Upper lobe of right lung (tissue), 1 donor: ENCODE results near the gene AMN. TPM values are rescaled to one million over a fixed set of nuclear protein-coding genes. Genes with fewer than 3 reads are reported as not detected.
A peak's percentile ranks its signal among the peaks of the same experiment; 100 is the strongest.

Experiments used
- ATAC-seq: fragments of 200-7000 bp; cut with Tn5 transposase; one replicate; pipeline ENCODE4 v1.9.1; 2020; ENCODE audit warnings: mild to moderate bottlenecking, moderate library complexity
- DNase-seq: peaks from one replicate; pipeline ENCODE4 v3.0.0-alpha.2; 2020
- H3K27ac ChIP-seq: fragments of 200-600 bp; one replicate; pipeline ENCODE4 v1.8.0; 2022
- H3K27me3 ChIP-seq: fragments of 200-600 bp; one replicate; pipeline ENCODE4 v1.8.0; 2022; ENCODE audit warnings: mild to moderate bottlenecking
- H3K36me3 ChIP-seq: fragments of 200-600 bp; one replicate; pipeline ENCODE4 v1.8.0; 2022
- H3K4me1 ChIP-seq: fragments of 200-600 bp; one replicate; pipeline ENCODE4 v1.8.0; 2022
- H3K4me3 ChIP-seq: fragments of 200-600 bp; one replicate; pipeline ENCODE4 v1.8.0; 2022; ENCODE audit warnings: mild to moderate bottlenecking
- H3K9me3 ChIP-seq: fragments of 200-600 bp; one replicate; pipeline ENCODE4 v1.8.0; 2022
- intact Hi-C: fragments of 100-400 bp; cut with DNase I; formaldehyde crosslinking; loops from one replicate; pipeline ENCODE4 v1.11.0; 2022
- total RNA-seq: library from RNA; stranded (reverse); fragmentation: NEBNext Ultra II Directional; extraction: Animal tissue kit (Norgen Biotek cat#: 25700); gene quantifications from one replicate; pipeline ENCODE4 v1.2.1, GENCODE V29; 2021
- TF ChIP-seq, protein P1 (sequence below): fragments of 200-600 bp; IDR thresholded peaks from one replicate; pipeline ENCODE4 v1.8.0; 2022; ENCODE audit warnings: antibody characterized with exemption
- donor health status: DM: no; HTN: yes; CAD: no; lungs with severe emphysema.

Gene AMN
- total RNA-seq, 1 donor from 2014 or later = 19.8 TPM

DNA sequence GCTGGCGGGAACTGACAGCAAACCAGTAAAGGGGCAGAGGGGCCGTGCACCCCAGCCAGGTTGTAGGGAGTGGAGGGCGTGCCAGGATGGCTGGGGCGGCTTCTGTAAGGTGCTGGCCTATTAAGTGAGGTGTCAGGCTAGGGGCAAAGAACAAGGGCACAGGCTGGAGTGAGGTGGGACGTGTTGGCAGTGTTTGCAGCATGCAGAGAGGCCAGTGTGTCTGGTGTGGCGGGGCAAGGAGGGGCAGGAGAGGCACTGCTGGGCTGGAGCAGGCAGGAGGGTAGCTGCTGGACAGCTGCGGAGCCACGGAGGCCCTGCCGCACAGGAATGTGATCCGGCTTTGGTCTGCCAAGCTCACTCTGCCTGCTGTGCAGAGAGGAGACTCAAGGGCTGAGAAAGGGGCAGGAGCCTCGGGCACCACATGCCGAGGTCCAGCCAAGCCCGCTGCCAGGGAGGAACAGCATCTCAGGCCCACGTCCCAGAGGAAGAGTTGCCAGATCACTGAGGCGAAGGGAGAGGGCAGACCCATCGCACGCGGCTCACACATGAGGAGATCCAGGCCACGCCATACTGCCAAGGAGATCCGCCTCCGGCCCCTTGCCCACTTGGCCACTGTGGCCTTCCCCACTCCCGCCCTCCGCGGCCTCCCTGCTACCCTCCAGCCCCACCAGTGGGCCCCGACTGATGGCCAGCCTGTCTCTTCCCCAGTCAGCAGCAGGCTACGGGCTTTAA lies 46.8 kb downstream of the AMN start:
- Histone ChIP-seq H3K4me1 (no peaks in the 10 kb centered on the region), H3K9me3 (no peaks in the 10 kb centered on the region), H3K4me3 (no peak overlapping the region), H3K27ac (no peak overlapping the region), H3K36me3 (peaks cover 93% of the 10 kb centered on the region), H3K27me3 (no peaks in the 10 kb centered on the region)
- intact Hi-C loops = no loop called here
- no peak for DNase-seq
- peak; percentile 6 for ATAC-seq
- TF ChIP-seq, protein P1, sequence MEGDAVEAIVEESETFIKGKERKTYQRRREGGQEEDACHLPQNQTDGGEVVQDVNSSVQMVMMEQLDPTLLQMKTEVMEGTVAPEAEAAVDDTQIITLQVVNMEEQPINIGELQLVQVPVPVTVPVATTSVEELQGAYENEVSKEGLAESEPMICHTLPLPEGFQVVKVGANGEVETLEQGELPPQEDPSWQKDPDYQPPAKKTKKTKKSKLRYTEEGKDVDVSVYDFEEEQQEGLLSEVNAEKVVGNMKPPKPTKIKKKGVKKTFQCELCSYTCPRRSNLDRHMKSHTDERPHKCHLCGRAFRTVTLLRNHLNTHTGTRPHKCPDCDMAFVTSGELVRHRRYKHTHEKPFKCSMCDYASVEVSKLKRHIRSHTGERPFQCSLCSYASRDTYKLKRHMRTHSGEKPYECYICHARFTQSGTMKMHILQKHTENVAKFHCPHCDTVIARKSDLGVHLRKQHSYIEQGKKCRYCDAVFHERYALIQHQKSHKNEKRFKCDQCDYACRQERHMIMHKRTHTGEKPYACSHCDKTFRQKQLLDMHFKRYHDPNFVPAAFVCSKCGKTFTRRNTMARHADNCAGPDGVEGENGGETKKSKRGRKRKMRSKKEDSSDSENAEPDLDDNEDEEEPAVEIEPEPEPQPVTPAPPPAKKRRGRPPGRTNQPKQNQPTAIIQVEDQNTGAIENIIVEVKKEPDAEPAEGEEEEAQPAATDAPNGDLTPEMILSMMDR = no peak

DNA sequence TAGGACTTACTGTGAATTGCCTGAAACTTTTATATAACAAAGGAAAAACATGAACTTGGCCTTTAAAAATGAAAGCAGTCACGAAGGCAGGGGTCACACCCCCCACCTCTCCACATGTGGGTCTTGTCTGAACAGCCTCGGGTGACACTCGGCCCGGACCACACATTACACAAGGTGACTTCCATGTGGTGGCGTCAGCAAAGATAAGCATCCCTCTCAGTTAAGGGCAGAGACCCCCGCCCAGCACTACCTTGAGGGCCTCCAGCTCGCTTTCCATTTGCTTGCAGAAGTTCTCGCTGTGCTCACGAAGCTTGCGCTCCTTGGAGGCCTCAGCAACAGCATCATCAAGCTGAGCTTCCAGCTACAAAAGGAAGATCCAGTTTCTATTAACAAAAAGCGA lies 47.4 kb downstream of the AMN start:
- Histone ChIP-seq H3K27me3 (no peaks in the 10 kb centered on the region), H3K27ac (no peak overlapping the region), H3K36me3 (peaks cover 93% of the 10 kb centered on the region), H3K4me3 (no peak overlapping the region), H3K4me1 (no peaks in the 10 kb centered on the region), H3K9me3 (no peaks in the 10 kb centered on the region)
- DNase-seq = no peak
- intact Hi-C loops = no loop called here
- ATAC-seq = no peak
- TF ChIP-seq, protein P1 = no peak

DNA sequence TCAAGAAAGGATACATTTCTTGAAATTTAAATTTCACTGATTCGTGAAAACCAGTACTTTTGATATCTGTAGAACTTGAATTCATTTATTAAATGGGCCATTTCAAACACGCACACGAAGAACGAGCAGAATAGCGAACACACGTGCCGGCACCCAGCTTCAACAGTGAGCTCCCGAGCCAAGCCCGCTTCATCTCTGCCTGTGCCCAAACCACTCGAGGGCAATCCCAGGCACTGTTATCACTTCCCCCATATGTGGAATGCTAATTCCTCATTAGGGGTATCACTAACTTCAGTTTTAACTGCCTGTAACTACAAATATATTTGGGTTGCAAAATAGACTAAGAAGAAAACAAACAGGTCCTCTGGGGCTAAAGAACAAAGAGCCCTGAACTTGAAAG lies 48.0 kb downstream of the AMN start:
- no peak overlapping the region for H3K27ac ChIP-seq
- intact Hi-C loops = no loop called here
- no peak overlapping the region for H3K4me3 ChIP-seq
- DNase-seq (no peak), ATAC-seq (no peak)
- H3K4me1 ChIP-seq = no peaks in the 10 kb centered on the region
- peaks cover 93% of the 10 kb centered on the region for H3K36me3 ChIP-seq
- no peaks in the 10 kb centered on the region for H3K27me3 ChIP-seq
- H3K9me3 ChIP-seq = no peaks in the 10 kb centered on the region
- TF ChIP-seq, protein P1 = no peak

DNA sequence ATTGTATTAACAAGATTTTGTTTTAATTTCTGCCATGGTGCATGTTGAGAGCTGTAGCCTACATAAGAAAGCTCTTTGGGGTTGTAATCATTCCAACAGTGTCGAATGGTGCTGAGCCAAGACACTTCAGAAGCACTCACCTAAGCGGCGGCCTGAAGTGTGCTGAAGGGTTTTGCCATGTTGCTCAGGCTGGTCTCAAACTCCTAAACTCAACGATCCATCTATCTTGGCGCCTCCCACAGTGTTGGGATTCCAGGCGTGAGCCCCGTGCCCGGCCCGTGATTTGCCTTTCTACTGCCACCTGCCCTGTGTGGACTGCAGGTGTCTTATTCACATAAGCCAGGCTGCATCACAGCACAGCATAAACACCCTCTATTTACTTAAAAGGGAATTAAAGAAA lies 48.9 kb downstream of the AMN start:
- no peak overlapping the region for H3K27ac ChIP-seq
- TF ChIP-seq, protein P1 = no peak
- H3K27me3 ChIP-seq = no peaks in the 10 kb centered on the region
- H3K4me3 ChIP-seq = no peak overlapping the region
- intact Hi-C loops = no loop called here
- DNase-seq (no peak), ATAC-seq (peak; percentile 75)
- H3K4me1 ChIP-seq = no peaks in the 10 kb centered on the region
- peaks cover 93% of the 10 kb centered on the region for H3K36me3 ChIP-seq
- H3K9me3 ChIP-seq = no peaks in the 10 kb centered on the region

DNA sequence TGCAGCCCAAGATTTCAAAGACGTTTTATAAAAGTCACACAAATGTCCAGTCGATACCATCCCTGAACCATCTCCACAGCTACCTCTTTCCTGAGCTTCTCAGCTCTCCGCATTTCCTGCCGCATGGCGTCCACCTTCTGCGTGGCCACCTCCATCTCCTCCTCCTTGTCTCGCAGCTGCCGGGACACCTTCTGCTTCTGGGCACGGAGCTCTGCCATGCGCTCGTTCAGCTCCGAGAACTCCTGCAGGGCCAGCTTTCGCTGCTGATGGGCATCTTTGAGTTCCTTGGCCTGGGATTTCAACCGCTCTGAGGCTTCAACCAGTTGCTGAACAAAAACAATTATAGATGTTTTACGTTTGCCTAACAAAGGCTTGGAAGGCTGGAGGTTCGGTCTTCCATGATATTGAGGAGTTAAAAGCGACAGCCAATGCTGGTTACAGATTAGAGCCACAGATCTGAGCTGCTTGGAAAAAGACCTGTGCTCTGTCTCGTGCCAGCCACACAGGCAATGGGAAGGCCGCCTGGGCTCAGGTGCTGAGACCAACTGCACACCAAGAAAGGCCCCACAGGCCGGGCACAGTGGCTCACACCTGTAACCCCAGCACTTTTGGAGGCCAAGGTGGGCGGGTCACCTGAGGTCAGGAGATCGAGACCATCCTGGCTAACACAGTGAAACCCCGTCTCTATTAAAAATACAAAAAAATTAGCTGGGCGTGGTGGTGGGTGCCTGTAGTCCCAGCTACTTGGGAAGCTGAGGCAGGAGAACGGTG lies 49.6 kb downstream of the AMN start:
- no peaks in the 10 kb centered on the region for H3K4me1 ChIP-seq
- no peaks in the 10 kb centered on the region for H3K9me3 ChIP-seq
- TF ChIP-seq, protein P1 = no peak
- no peak overlapping the region for H3K4me3 ChIP-seq
- intact Hi-C loops = no loop called here
- H3K36me3 ChIP-seq = peaks cover 93% of the 10 kb centered on the region
- no peaks in the 10 kb centered on the region for H3K27me3 ChIP-seq
- no peak for ATAC-seq
- no peak overlapping the region for H3K27ac ChIP-seq
- DNase-seq = no peak
